GM18526 (cell line): ENCODE results near the gene S100A8.

Experiments
- POLR2A ChIP-seq: IDR thresholded peaks from 3 replicates; pipeline ENCODE4 v1.6.1; 2011; ENCODE audit not compliant: insufficient read length; ENCODE audit errors: extremely low read depth

The S100A8 gene

DNA sequence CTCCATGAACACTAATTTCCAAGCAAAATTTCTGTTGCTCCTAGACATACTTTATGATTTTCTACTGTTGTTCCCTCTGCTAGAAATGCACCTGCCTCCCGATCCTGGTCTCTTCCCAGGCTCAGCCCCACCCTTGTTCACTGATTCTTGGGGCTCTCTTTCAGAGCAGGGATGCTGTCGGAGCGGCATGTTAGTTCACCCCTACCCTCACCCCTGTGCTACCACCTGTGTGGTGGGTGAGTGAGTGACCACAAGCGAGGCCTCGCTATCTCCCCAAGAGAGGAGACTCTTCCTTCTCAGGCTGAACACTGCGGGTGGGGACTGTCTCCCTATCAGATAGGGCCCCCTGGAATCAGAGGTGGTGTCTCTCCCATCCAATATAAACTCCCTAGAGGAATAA, 4.9 kb upstream of the S100A8 start:
- no peak for TF ChIP-seq POLR2A

GRCh38 chr1:153395136-153395685, 4.3 kb upstream of the S100A8 start:
- no peak for TF ChIP-seq POLR2A

DNA sequence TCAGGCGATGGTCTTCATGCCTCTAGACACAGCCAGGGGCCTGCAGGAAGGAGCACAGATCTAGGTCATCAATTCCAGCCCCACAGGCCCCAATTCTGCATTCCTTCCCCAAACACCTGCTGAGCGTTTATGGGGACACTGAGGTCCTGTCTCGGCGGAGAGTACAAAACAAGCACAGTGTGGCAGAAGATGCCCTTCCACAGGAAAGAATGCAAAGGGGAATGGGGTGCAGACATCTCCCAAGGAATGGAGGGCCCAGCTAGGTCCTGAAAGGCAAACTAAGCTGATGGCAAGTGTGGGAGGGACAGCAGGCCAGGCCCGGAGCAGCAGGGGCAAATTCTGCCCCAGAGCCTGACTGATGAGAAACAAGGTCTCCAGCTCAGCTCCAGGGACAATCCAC, 3.5 kb upstream of the S100A8 start:
- TF ChIP-seq POLR2A, result no peak

- no peak for TF ChIP-seq POLR2A
Observed at GRCh38 chr1:153393926-153394325, 3.1 kb upstream of the S100A8 start.

- TF ChIP-seq POLR2A, result no peak
Observed at GRCh38 chr1:153392822-153393221, 1.9 kb upstream of the S100A8 start.

- TF ChIP-seq POLR2A, result no peak
Observed at GRCh38 chr1:153392258-153392657, 1.4 kb upstream of the S100A8 start.

- no peak for TF ChIP-seq POLR2A
Observed at GRCh38 chr1:153389973-153390879, 647 bp downstream of the S100A8 start.

DNA sequence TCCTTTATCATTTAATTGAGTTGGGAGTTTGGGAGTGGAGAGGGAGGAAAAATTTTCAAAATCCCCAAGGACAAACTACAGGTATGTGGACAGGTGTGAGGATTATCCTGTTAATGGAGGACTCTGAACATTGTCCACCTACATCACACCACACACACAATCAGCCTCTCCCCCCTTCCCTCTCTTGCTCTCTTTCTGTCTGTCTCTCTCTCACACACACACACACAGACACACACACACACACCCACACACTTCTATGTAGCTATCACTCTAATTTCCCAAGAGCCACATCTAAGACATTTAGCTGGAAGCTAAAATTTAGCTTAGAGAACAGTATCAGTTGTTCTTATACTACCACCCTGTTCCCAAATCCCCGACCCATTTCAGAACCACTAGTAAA, 1.5 kb downstream of the S100A8 start:
- no peak for TF ChIP-seq POLR2A

- no peak for TF ChIP-seq POLR2A
Observed at GRCh38 chr1:153387785-153388184, 3.1 kb downstream of the S100A8 start.

DNA sequence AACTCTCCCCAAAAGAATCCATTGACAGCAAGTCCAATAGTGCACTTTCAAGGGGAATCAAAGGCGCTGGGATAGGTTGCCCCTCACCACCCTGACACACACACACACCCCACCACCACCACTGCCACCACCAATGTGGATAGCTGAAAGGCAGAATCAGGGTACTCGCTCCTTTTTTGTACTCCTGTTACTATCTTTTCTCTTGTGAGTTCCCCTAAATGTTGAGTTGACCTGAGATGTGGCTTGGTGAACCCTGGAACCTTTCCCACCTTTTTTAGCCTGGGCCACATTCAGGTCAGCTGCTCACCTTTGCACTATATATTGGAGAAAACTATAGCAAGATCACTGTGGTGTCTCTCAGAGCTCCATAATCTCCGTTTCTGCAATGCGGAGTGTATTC, 3.9 kb downstream of the S100A8 start:
- no peak for TF ChIP-seq POLR2A

DNA sequence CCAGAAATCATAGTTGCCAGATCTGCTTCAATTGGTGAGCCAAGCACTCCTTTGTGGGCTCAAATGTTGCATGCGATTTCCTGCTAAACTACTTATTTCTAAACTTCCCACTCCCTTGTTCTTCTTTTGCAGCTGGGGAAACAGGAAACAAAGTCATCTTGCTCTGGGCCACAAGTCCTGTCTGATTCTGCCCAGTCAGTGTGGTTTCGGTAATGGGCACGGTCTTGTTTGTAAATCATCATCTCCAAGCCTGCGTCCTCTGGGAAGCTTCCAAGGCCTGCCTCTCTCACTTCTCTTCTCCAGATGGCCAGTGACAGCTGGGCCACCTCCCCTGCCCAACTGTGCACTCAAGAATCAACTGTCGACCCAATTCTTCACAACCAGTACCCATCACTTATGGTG, 4.4 kb downstream of the S100A8 start:
- no peak for TF ChIP-seq POLR2A

DNA sequence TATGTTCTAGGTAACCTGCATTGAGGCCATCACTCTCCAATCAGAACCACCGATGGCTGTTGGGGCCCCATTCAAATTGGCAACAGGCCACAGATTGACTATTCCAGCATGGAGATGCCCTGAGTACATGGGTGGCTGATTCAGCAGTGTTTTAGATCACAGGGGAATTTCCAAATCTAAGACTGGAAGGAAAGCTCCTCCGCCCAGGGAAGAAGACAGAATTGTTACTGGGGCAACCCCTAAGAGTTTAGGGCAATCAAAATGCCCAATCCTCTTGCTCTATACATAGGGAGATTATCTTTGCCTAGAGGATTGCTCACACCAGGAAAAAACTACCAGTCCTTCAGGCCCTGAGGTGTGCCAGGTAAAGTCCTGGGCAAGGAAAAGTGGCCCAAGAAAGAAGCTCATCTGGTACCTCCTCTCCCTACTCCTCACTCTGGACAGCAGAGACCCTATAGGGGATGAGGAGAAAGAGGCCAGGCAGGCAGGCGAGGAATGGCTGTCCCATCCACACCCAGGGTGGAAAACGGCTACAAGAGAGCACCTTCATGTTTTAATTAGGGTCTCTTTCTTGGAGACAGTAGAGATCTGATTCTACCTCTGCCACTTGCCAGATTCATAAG, 5.8 kb downstream of the S100A8 start:
- TF ChIP-seq POLR2A, result no peak

DNA sequence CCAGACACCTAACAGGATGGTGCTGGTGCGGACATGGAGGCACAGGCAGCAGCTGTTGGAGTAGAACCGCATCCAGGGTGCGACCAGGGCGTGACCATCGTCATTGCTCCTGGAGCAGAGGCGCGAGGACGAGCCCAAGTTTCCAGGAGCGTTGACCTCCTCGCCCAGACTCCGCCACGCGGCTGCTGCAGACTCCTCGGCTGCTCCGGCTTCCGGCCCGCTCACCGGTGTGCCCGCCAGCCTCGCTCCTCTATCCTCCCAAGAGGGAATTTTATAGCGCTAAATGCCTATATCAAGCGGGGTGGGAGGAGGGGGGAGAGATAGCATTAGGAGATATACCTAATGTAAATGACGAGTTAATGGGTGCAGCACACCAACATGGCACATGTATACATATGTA, 10.2 kb downstream of the S100A8 start:
- no peak for TF ChIP-seq POLR2A

- no peak for TF ChIP-seq POLR2A
Observed at GRCh38 chr1:153379591-153379990, 11.3 kb downstream of the S100A8 start.

DNA sequence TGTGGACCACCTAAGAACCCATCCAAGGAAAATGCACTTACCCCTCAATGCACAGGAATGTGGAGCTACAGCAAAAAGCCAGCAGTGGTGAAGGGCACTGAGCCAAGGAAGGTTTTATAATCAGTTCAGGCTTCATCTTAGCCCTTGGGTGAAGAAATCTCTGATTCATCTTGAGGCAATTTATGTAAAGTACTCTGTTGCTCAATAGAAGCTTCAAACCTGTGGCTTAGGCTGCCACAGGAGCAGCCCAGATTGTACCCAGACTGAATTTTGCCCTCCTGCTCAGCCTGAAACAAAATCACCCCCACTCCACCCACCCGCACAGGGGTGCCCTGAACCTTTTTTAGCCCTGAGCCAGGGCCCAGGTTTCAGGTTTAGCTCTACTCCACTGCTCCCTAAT, 15.4 kb downstream of the S100A8 start, which contains the start of gene S100A12:
Gene S100A12 (minus strand): TSS at position 111 of the 400 bp plus-strand sequence. CDS start 1,029 bp downstream, outside the sequence.
- no peak for TF ChIP-seq POLR2A

DNA sequence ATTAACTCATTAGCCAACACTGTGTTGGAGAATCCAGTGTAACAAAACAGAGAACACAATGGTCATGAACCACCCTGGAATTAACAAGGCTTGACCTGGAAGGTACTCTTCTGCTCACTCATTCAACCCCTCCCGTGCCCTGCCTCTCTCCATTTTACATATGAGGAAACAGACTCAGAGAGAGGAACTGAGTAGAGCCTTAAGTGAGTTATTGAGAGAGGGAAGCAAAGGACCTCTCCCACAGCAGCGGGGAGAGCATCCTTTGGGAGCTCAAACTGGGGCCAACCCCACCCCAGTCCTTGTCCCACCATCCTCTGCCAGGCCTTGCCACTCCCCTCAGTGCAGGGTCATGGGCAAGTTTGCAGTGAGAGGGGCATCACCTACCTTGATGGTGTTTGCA, 16.8 kb downstream of the S100A8 start:
- TF ChIP-seq POLR2A, result no peak
